K562 (cell line): Measurements from ENCODE around the gene RPS28. TPM values are rescaled to one million over a fixed set of nuclear protein-coding genes. Genes with fewer than 3 reads are reported as not detected.

ENCODE experiments used
- ATAC-seq: fragments of 200-7000 bp; cut with Tn5 transposase; 3 replicates; pipeline ENCODE4 v1.9.1; 2020; ENCODE audit warnings: moderate library complexity
- BruUV-seq: library from RNA; stranded (reverse); fragments of 400-500 nt; replicated peaks from 2 replicates; lab custom pipeline; 2021; lab: Mats Ljungman, UMichigan
- CTCF ChIA-PET: fragments of 300-600 bp; formaldehyde crosslinking; extraction: SDS; loops from one replicate; lab custom pipeline; 2021; ENCODE audit warnings: low intra/inter-chr PET ratio; lab: Yijun Ruan, JAX
- POLR2A ChIA-PET: fragments of 300-600, 350-650 bp; sonication (Branson Sonifier 250); formaldehyde crosslinking; extraction: SDS; loops from one replicate; lab custom pipeline; 2021; ENCODE audit warnings: antibody characterized with exemption, inconsistent platforms; lab: Yijun Ruan, JAX
- DNase-seq, 4 experiments: peaks; one replicate each; pipeline versions ENCODE4 v3.0.0 to v3.0.0-alpha.2; 2011 to 2018; ENCODE audit warnings: low spot score in 3 of 4, mixed read lengths in 3 of 4; ENCODE audit errors: extremely low read depth in 1 of 4
- FAIRE-seq: peaks from 2 replicates; lab custom pipeline; 2011; peaks lifted over from hg19 to GRCh38; lab: Jason Lieb, UNC
- H2AFZ ChIP-seq: 2 replicates; pipeline ENCODE4 v1.6.0; 2011; ENCODE audit warnings: low read depth, low read length, control low read depth, inconsistent platforms
- H3K27ac ChIP-seq: fragments of 200-600 bp; 3 replicates; pipeline ENCODE4 v1.8.0; 2011; ENCODE audit warnings: low read depth, mild to moderate bottlenecking, control low read depth, inconsistent platforms, low read length, moderate library complexity, mixed read lengths; ENCODE audit errors: extremely low read depth
- H3K27me3 ChIP-seq, 2 experiments: fragments of 300-600 bp in 1 of 2; 2 replicates in 1 of 2; 3 replicates in 1 of 2; pipeline versions ENCODE4 v1.6.0 to v1.8.0; 2011; ENCODE audit warnings: inconsistent platforms in 2 of 2, low read length in 2 of 2, mild to moderate bottlenecking in 1 of 2, mixed read lengths in 1 of 2, moderate library complexity in 1 of 2; ENCODE audit not compliant: control insufficient read depth in 2 of 2, insufficient read depth in 2 of 2
- H3K36me3 ChIP-seq: fragments of 300-600 bp; 3 replicates; pipeline ENCODE4 v1.8.0; 2011; ENCODE audit warnings: mild to moderate bottlenecking, low read length, inconsistent platforms; ENCODE audit not compliant: control insufficient read depth, insufficient read depth
- H3K4me1 ChIP-seq, 2 experiments: fragments of 200-600 bp in 1 of 2; replicated peaks in 1 of 2; 2 replicates in 1 of 2; 3 replicates in 1 of 2; pipeline versions ENCODE4 v1.5.1 to v1.8.0; 2011; ENCODE audit warnings: inconsistent platforms in 2 of 2, low read length in 2 of 2, mild to moderate bottlenecking in 1 of 2, mixed read lengths in 1 of 2, moderate library complexity in 1 of 2; ENCODE audit not compliant: control insufficient read depth in 2 of 2, insufficient read depth in 2 of 2
- H3K4me2 ChIP-seq: 2 replicates; pipeline ENCODE4 v1.6.1; 2011; ENCODE audit warnings: low read length, control low read depth, inconsistent platforms, mixed read lengths; ENCODE audit not compliant: insufficient read depth
- H3K4me3 ChIP-seq: fragments of 200-600 bp; sonication (generic), shearing (Covaris generic); 2 replicates; pipeline ENCODE4 v1.5.1; 2016; ENCODE audit warnings: control low read depth, inconsistent platforms
- H3K79me2 ChIP-seq: fragments of 200-600 bp; 3 replicates; pipeline ENCODE4 v1.8.0; 2011; ENCODE audit warnings: low read length, inconsistent platforms; ENCODE audit not compliant: control insufficient read depth, insufficient read depth
- H3K9ac ChIP-seq, 2 experiments: 2 replicates each; pipeline versions ENCODE4 v1.6.0 to v1.6.1; 2011; ENCODE audit warnings: low read depth in 2 of 2, low read length in 2 of 2, control low read depth in 1 of 2, inconsistent platforms in 1 of 2, mild to moderate bottlenecking in 1 of 2, mixed read lengths in 1 of 2; ENCODE audit not compliant: insufficient read depth in 1 of 2
- H3K9me1 ChIP-seq: one replicate; pipeline ENCODE4 v1.6.0; 2011; ENCODE audit warnings: inconsistent platforms, mild to moderate bottlenecking, low read length, moderate library complexity; ENCODE audit not compliant: control insufficient read depth, insufficient read depth
- H3K9me3 ChIP-seq: replicated peaks from 2 replicates; pipeline ENCODE4 v1.5.1; 2011; ENCODE audit warnings: low read depth, low read length, inconsistent platforms; ENCODE audit not compliant: control insufficient read depth, insufficient read depth
- H4K20me1 ChIP-seq: replicated peaks from 2 replicates; pipeline ENCODE4 v1.6.1; 2011; ENCODE audit warnings: low read length, inconsistent platforms, mixed read lengths; ENCODE audit not compliant: control insufficient read depth, insufficient read depth
- HDAC3 ChIP-seq: fragments of 450-650 bp; IDR thresholded peaks from 2 replicates; pipeline ENCODE4 v1.6.1; 2018; ENCODE audit warnings: borderline replicate concordance, mild to moderate bottlenecking, moderate library complexity; ENCODE audit not compliant: partially characterized antibody
- MCM5 ChIP-seq: fragments of 450-650 bp; IDR thresholded peaks from 2 replicates; pipeline ENCODE4 v1.6.1; 2016; ENCODE audit warnings: low read depth
- NFIC ChIP-seq: fragments of 450-650 bp; IDR thresholded peaks from 2 replicates; pipeline ENCODE4 v1.6.1; 2017; ENCODE audit warnings: mild to moderate bottlenecking, inconsistent platforms
- SREBF1 ChIP-seq: fragments of 150-350 bp; IDR thresholded peaks from 2 replicates; pipeline ENCODE4 v1.6.1; 2014; ENCODE audit warnings: antibody characterized with exemption, low read depth, low read length, borderline replicate concordance
- ZNF24 ChIP-seq: fragments of 450-650 bp; IDR thresholded peaks from 2 replicates; pipeline ENCODE4 v1.6.1; 2016
- ZNF274 ChIP-seq: IDR thresholded peaks from 2 replicates; pipeline ENCODE4 v1.6.1; 2011; ENCODE audit warnings: low read depth, mild to moderate bottlenecking, low read length, moderate library complexity, borderline replicate concordance
- WGBS: fragments of 100-300 bp; shearing (Covaris generic); methylation state at CpG from one replicate; pipeline ENCODE4 v1.1.6; 2016; ENCODE audit warnings: low coverage, mixed read lengths; ENCODE audit not compliant: insufficient coverage; ENCODE audit errors: missing lambda C conversion rate; 5-methylcytosine and 5-hydroxymethylcytosine counted together
- in situ Hi-C: fragments of 300-500 bp; cut with MboI; formaldehyde crosslinking; loops from 4 replicates; pipeline ENCODE4 v1.15.0; 2018; ENCODE audit warnings: inconsistent platforms, mixed read lengths
- intact Hi-C: fragments of 100-400 bp; cut with micrococcal nuclease; formaldehyde crosslinking; loops from 2 replicates; pipeline ENCODE4 v1.14.2; 2022
- polyA plus RNA-seq, 8 experiments: library from polyadenylated mRNA; depleted of rRNA in 4 of 8; stranded (reverse) in 5 of 8; unstranded in 3 of 8; fragments of >200 nt; fragmentation: Nextera tagmentation in 2 of 8; fragmentation: Illumina TruSeq in 1 of 8; extraction: Ambion mirVana in 2 of 8; extraction: Trizol in 1 of 8; gene quantifications; 2 replicates each; pipeline versions ENCODE4 v1.2.1 to v1.2.3, GENCODE V29; 2011 to 2014; ENCODE audit warnings: inconsistent platforms in 1 of 8, missing spikeins in 1 of 8
- total RNA-seq, 7 experiments: library from RNA; depleted of rRNA in 6 of 7; stranded (reverse); fragments of >200 nt in 6 of 7; fragmentation: Illumina TruSeq in 2 of 7; extraction: Trizol in 2 of 7; gene quantifications; 2 replicates each; pipeline versions ENCODE4 v1.2.1 to v1.2.3, GENCODE V29; 2011 to 2021; ENCODE audit warnings: low replicate concordance in 1 of 7
- TF ChIP-seq, protein P1 (sequence below), 2 experiments: IDR thresholded peaks in 1 of 2; conservative IDR thresholded peaks in 1 of 2; 2 replicates each; pipeline ENCODE4 v1.6.1; 2016; ENCODE audit warnings: low read depth in 2 of 2, mild to moderate bottlenecking in 1 of 2, missing compliant biosample characterization in 1 of 2, missing genetic modification characterization in 1 of 2, moderate library complexity in 1 of 2
- TF ChIP-seq, protein P2 (sequence below): fragments of 450-650 bp; IDR thresholded peaks from 2 replicates; pipeline ENCODE4 v1.6.1; 2016

RPS28 gene
- total and polyA plus RNA-seq, 9 of the 15 experiments (the other 6 are each of a cell fraction or from before 2014, with no cell fraction given) = 165 to 2,827 (median 1,303) TPM

DNA sequence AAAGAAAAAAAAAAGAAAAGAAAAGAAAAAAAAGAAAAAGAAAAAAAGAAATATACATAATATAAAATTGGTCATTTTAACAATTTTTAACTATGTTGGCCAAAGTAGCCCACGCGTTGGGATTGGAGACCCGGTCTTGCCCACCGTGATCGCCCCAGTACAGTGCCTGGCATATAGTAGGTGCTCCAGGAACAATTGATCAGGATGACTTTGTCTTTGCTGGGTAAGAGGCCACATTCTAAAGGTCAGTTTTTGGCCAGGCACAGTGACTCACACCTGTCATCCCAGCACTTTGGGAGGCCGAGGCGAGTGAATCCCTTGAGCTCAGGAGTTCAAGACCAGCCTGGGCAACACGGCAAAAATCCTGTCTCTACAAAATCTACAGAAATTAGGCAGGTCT, 38.9 kb downstream of the RPS28 start:
- no peaks in the 10 kb centered on the region for H3K79me2 ChIP-seq
- no peak overlapping the region for H3K27ac ChIP-seq
- in situ Hi-C loops = no loop called here
- 53% methylated on average over 8 of the region's 8 CpGs for WGBS
- H3K9me3 ChIP-seq = no peaks in the 10 kb centered on the region
- CTCF ChIA-PET = no interaction called here
- peaks cover 14 to 16% of the 10 kb centered on the region in 2 experiments for H3K4me1 ChIP-seq
- H3K9me1 ChIP-seq = no peaks in the 10 kb centered on the region
- BruUV-seq = no TSS peak
- no peak overlapping the region for H3K4me3 ChIP-seq
- H3K4me2 ChIP-seq = no peak overlapping the region
- H3K9ac ChIP-seq = no peak overlapping the region
- DNase-seq = no peak
- TF ChIP-seq SREBF1 = no peak
- TF ChIP-seq MCM5 = no peak
- TF ChIP-seq, all 486 proteins: peak for 0
- intact Hi-C loops = no loop called here
- Histone ChIP-seq H2AFZ (no peak overlapping the region), H4K20me1 (no peaks in the 10 kb centered on the region), H3K27me3 (peaks cover 0 to 12% of the 10 kb centered on the region in 2 experiments; a peak in 2 of 5 replicates), H3K36me3 (no peaks in the 10 kb centered on the region)
- ATAC-seq = no peak
- POLR2A ChIA-PET = interaction anchor here (0.6 to 1.1 kb wide), 3 partner anchors 19 to 58 kb away, joined by 3 to 4 read pairs (median 4); no protein-coding TSS in a partner anchor
- FAIRE-seq = no peak

DNA sequence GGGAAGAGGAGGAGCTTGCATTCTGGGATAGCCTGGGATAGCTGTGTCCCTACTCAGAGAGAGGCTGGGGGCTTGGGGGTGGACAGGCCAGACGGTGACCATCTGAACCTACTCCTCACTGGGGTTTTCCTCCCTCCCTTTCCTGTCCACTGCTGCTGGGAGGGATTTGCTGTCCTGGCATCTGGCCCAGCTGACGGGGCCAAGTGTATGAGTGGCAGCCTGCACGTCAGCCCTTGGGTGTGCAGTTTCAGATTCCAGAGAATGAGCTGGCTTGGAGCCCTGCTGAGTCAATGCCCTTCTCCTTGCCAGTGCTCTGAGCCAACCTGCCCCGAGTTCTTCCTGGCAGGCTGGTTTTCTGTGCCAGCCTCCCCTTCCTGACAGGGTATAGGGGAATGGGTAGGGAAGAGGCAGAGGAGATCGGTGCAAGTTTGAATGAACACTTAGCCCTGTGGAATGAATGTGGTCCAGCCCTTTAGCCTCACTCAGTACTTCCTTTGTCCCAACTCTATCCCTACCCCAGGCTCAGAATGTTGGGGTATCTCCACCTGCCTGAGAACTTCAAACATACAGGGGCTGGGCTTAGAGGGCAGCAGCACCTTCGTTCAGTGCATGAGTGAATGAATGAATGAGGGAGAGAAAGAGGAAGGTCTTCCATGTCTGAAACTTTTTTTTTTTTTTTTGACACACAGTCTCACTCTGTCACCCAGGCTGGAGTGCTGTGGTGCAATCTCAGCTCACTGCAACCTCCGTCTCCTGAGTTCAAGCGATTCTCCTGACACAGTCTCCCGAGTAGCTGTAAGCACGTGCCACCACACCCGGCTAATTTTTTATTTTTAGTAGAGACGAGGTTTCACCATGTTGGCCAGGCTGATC, 40.9 kb downstream of the RPS28 start:
- Histone ChIP-seq H3K9me1 (no peaks in the 10 kb centered on the region), H3K4me2 (no peak overlapping the region), H3K27me3 (peaks cover 0 to 19% of the 10 kb centered on the region in 2 experiments; a peak in 2 of 5 replicates), H3K36me3 (no peaks in the 10 kb centered on the region), H3K4me1 (peaks cover 7 to 26% of the 10 kb centered on the region in 2 experiments), H4K20me1 (no peaks in the 10 kb centered on the region), H3K9ac (0 out of 4 replicates have a peak overlapping the region, but pooled peaks of 1 of the 2 experiments have one; percentile 26), H3K9me3 (no peaks in the 10 kb centered on the region), H3K27ac (no peak overlapping the region), H3K4me3 (no peak overlapping the region), H2AFZ (no peak overlapping the region), H3K79me2 (no peaks in the 10 kb centered on the region)
- 20% methylated on average over 11 of the region's 12 CpGs for WGBS
- in situ Hi-C loops (no loop called here), intact Hi-C loops (no loop called here)
- ChIA-PET CTCF (no interaction called here), POLR2A (interaction anchor here (1.7 to 1.9 kb wide), 2 partner anchors 8 to 41 kb away, joined by 5 to 8 read pairs; partner anchors contain the start of genes NDUFA7 and RPS28)
- TF ChIP-seq, protein P1, sequence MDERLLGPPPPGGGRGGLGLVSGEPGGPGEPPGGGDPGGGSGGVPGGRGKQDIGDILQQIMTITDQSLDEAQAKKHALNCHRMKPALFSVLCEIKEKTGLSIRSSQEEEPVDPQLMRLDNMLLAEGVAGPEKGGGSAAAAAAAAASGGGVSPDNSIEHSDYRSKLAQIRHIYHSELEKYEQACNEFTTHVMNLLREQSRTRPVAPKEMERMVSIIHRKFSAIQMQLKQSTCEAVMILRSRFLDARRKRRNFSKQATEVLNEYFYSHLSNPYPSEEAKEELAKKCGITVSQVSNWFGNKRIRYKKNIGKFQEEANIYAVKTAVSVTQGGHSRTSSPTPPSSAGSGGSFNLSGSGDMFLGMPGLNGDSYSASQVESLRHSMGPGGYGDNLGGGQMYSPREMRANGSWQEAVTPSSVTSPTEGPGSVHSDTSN (CRISPR knock-in tag; IDR thresholded peaks at IDR 0.05; ENCODE audit: low read depth) = no peak
- TF ChIP-seq, protein P1 (tag; conservative IDR thresholded peaks at IDR 0.05; ENCODE audit: low read depth) = peak; percentile 40; the same call in 1 of the 2 replicates
- TF ChIP-seq HDAC3 (no peak), ZNF274 (no peak), ZNF24 (0 out of 2 replicates have a peak, but pooled peaks have one; percentile 22), NFIC (peak; percentile 53)
- TF ChIP-seq, protein P2, sequence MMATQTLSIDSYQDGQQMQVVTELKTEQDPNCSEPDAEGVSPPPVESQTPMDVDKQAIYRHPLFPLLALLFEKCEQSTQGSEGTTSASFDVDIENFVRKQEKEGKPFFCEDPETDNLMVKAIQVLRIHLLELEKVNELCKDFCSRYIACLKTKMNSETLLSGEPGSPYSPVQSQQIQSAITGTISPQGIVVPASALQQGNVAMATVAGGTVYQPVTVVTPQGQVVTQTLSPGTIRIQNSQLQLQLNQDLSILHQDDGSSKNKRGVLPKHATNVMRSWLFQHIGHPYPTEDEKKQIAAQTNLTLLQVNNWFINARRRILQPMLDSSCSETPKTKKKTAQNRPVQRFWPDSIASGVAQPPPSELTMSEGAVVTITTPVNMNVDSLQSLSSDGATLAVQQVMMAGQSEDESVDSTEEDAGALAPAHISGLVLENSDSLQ = peak; percentile 64
- ATAC-seq = no peak
- DNase-seq = no peak
- BruUV-seq = no TSS peak
- no peak for FAIRE-seq
